HepG2 (cell line): ENCODE results near the gene NUP214. TPM values are rescaled to one million over a fixed set of nuclear protein-coding genes. Genes with fewer than 3 reads are reported as not detected.

Experiments
- CBX5 ChIP-seq: sonication (generic); formaldehyde crosslinking; IDR thresholded peaks from 2 replicates; pipeline ENCODE4 v1.4.0; 2020; ENCODE audit warnings: missing genetic modification reagents, borderline replicate concordance
- ETV5 ChIP-seq: IDR thresholded peaks from 2 replicates; pipeline ENCODE4 v1.6.1; 2018; ENCODE audit warnings: missing biosample characterization, missing genetic modification reagents, inconsistent platforms, borderline replicate concordance
- FIP1L1 ChIP-seq: fragments of 200-400 bp; formaldehyde crosslinking; IDR thresholded peaks from 2 replicates; pipeline ENCODE4 v1.6.1; 2018; ENCODE audit warnings: low read depth, mild to moderate bottlenecking, low read length, moderate library complexity, borderline replicate concordance; ENCODE audit not compliant: insufficient read depth
- HNRNPUL1 ChIP-seq: fragments of 200-400 bp; formaldehyde crosslinking; IDR thresholded peaks from 2 replicates; pipeline ENCODE4 v1.6.1; 2017; ENCODE audit warnings: low read depth, mild to moderate bottlenecking, low read length, moderate library complexity
- MAFG ChIP-seq: sonication (generic); formaldehyde crosslinking; IDR thresholded peaks from 2 replicates; pipeline ENCODE4 v1.5.1; 2020; ENCODE audit warnings: mild to moderate bottlenecking, missing genetic modification reagents
- MIXL1 ChIP-seq: IDR thresholded peaks from 2 replicates; pipeline ENCODE4 v1.6.1; 2016
- NR2F1 ChIP-seq, 2 experiments: fragments of 450-650 bp in 1 of 2; formaldehyde crosslinking in 1 of 2; IDR thresholded peaks; 2 replicates each; pipeline versions ENCODE4 v1.5.0 to v1.6.1; 2016 to 2020; ENCODE audit warnings: mild to moderate bottlenecking in 1 of 2, missing compliant biosample characterization in 1 of 2, missing genetic modification reagents in 1 of 2, moderate library complexity in 1 of 2
- PHB2 ChIP-seq: fragments of 450-650 bp; IDR thresholded peaks from 2 replicates; pipeline ENCODE4 v1.6.1; 2018; ENCODE audit not compliant: partially characterized antibody
- PLSCR1 ChIP-seq: sonication (generic); formaldehyde crosslinking; IDR thresholded peaks from 2 replicates; pipeline ENCODE4 v1.5.0; 2020; ENCODE audit warnings: missing genetic modification reagents, mild to moderate bottlenecking, borderline replicate concordance
- POLR2AphosphoS5 ChIP-seq: IDR thresholded peaks from 2 replicates; pipeline ENCODE4 v1.6.1; 2012; ENCODE audit warnings: low read depth, low read length
- RBM22 ChIP-seq: fragments of 200-400 bp; formaldehyde crosslinking; optimal IDR thresholded peaks from 2 replicates; pipeline ENCODE3; 2017; ENCODE audit warnings: mild to moderate bottlenecking, low read length, moderate library complexity
- RFX1 ChIP-seq: fragments of 450-650 bp; IDR thresholded peaks from 2 replicates; pipeline ENCODE4 v1.6.1; 2017
- SALL1 ChIP-seq: sonication (generic); formaldehyde crosslinking; IDR thresholded peaks from 2 replicates; pipeline ENCODE4 v1.8.0; 2022; ENCODE audit warnings: mild to moderate bottlenecking, missing genetic modification reagents
- SMAD3 ChIP-seq: sonication (generic); formaldehyde crosslinking; IDR thresholded peaks from 2 replicates; pipeline ENCODE4 v1.4.0; 2020; ENCODE audit warnings: missing genetic modification reagents
- SMARCC2 ChIP-seq: fragments of 450-650 bp; IDR thresholded peaks from 2 replicates; pipeline ENCODE4 v1.6.1; 2017; ENCODE audit warnings: antibody characterized with exemption, mild to moderate bottlenecking
- SRSF4 ChIP-seq: fragments of 200-400 bp; formaldehyde crosslinking; IDR thresholded peaks from one replicate; pipeline ENCODE4 v1.6.1; 2018; ENCODE audit warnings: mild to moderate bottlenecking, low read depth, low read length, moderate library complexity; ENCODE audit not compliant: poor library complexity, severe bottlenecking
- TBX2 ChIP-seq: sonication (generic); formaldehyde crosslinking; IDR thresholded peaks from 2 replicates; pipeline ENCODE4 v1.5.0; 2020; ENCODE audit warnings: missing genetic modification reagents, mild to moderate bottlenecking, borderline replicate concordance
- ZBTB2 ChIP-seq: sonication (generic); formaldehyde crosslinking; IDR thresholded peaks from 2 replicates; pipeline ENCODE4 v1.8.0; 2022; ENCODE audit warnings: low read depth, missing genetic modification reagents
- ZKSCAN5 ChIP-seq: sonication (generic); formaldehyde crosslinking; IDR thresholded peaks from 2 replicates; pipeline ENCODE4 v1.5.1; 2020; ENCODE audit warnings: mild to moderate bottlenecking, missing genetic modification reagents
- ZNF256 ChIP-seq: sonication (generic); formaldehyde crosslinking; conservative IDR thresholded peaks from 2 replicates; pipeline ENCODE4 v1.4.0; 2020; ENCODE audit warnings: missing genetic modification reagents
- ZNF260 ChIP-seq: sonication (generic); formaldehyde crosslinking; IDR thresholded peaks from 2 replicates; pipeline ENCODE4 v1.4.0; 2020; ENCODE audit warnings: missing genetic modification reagents, low read depth, mild to moderate bottlenecking, borderline replicate concordance
- ZNF431 ChIP-seq: sonication (generic); formaldehyde crosslinking; IDR thresholded peaks from 2 replicates; pipeline ENCODE4 v1.9.0; 2022; ENCODE audit warnings: missing genetic modification reagents, low read depth, mild to moderate bottlenecking, borderline replicate concordance
- ZNF513 ChIP-seq: sonication (generic); formaldehyde crosslinking; conservative IDR thresholded peaks from 2 replicates; pipeline ENCODE4 v1.5.0; 2020; ENCODE audit warnings: missing genetic modification reagents
- ZNF563 ChIP-seq: sonication (generic); formaldehyde crosslinking; IDR thresholded peaks from 2 replicates; pipeline ENCODE4 v1.8.0; 2022; ENCODE audit warnings: mild to moderate bottlenecking, moderate library complexity, missing genetic modification reagents
- ZNF572 ChIP-seq: sonication (generic); formaldehyde crosslinking; IDR thresholded peaks from 2 replicates; pipeline ENCODE4 v1.5.1; 2020; ENCODE audit warnings: mild to moderate bottlenecking, missing genetic modification reagents
- ZNF652 ChIP-seq: IDR thresholded peaks from 2 replicates; pipeline ENCODE4 v1.6.1; 2016; ENCODE audit warnings: low read depth, borderline replicate concordance
- ZNF678 ChIP-seq: sonication (generic); formaldehyde crosslinking; IDR thresholded peaks from 2 replicates; pipeline ENCODE4 v1.4.0; 2020; ENCODE audit warnings: mild to moderate bottlenecking, missing genetic modification reagents
- ZSCAN31 ChIP-seq: sonication (generic); formaldehyde crosslinking; IDR thresholded peaks from 2 replicates; pipeline ENCODE4 v1.5.0; 2020; ENCODE audit warnings: low read depth, mild to moderate bottlenecking, missing genetic modification reagents
- polyA plus RNA-seq, 8 experiments: library from polyadenylated mRNA; depleted of rRNA in 3 of 8; stranded (reverse) in 7 of 8; unstranded in 1 of 8; fragments of >200 nt; fragmentation: Illumina TruSeq in 4 of 8; extraction: Trizol in 4 of 8; gene quantifications; 2 replicates each; pipeline versions ENCODE4 v1.2.1 to v1.2.3, GENCODE V29; 2011 to 2016; ENCODE audit warnings: low read depth in 4 of 8, missing spikeins in 1 of 8, mixed read lengths in 1 of 8; ENCODE audit not compliant: insufficient read depth in 1 of 8
- total RNA-seq, 5 experiments: library from RNA; depleted of rRNA; stranded (reverse); fragments of >200 nt; fragmentation: Illumina TruSeq; extraction: Trizol; gene quantifications; 2 replicates each; pipeline ENCODE4 v1.2.3, GENCODE V29; 2016; ENCODE audit warnings: low read depth in 1 of 5

NUP214 gene
- total and polyA plus RNA-seq, 2 of the 13 experiments (the other 11 are each of a cell fraction or from before 2014, with no cell fraction given) = 8.4 to 16.0 TPM

- TF ChIP-seq ZNF572 (CRISPR knock-in tag) (no peak), PHB2 (no peak), POLR2AphosphoS5 (no peak), ZBTB2 (CRISPR knock-in tag) (no peak), ETV5 (CRISPR knock-in tag) (no peak), MIXL1 (CRISPR knock-in tag) (no peak), ZNF431 (CRISPR knock-in tag) (no peak), ZNF513 (CRISPR knock-in tag) (no peak), NR2F1 (CRISPR knock-in tag; IDR thresholded peaks at IDR 0.05) (peak; percentile 36 to 47; a peak in 2 of 4 replicates), ZNF260 (no peak), FIP1L1 (no peak), SMARCC2 (no peak), RFX1 (no peak), MAFG (CRISPR knock-in tag) (no peak), CBX5 (CRISPR knock-in tag) (no peak), ZSCAN31 (CRISPR knock-in tag) (no peak), HNRNPUL1 (no peak), SMAD3 (CRISPR knock-in tag) (no peak), SRSF4 (no peak), SALL1 (CRISPR knock-in tag) (peak; percentile 45; the same call in 1 of the 2 replicates), PLSCR1 (CRISPR knock-in tag) (no peak), ZNF256 (CRISPR knock-in tag) (no peak), RBM22 (no peak), ZNF678 (CRISPR knock-in tag) (no peak), TBX2 (CRISPR knock-in tag) (no peak; the same call in 1 of the 2 replicates), ZNF563 (CRISPR knock-in tag) (peak; percentile 47; the same call in 1 of the 2 replicates), ZNF652 (CRISPR knock-in tag) (no peak), ZKSCAN5 (no peak)
These were observed 46.7 kb upstream of the NUP214 start (continued) for GRCh38 chr9:131078427-131079366.
